ENCODE measurements around the gene GYPE.
"Not testable (repeated sequence)": the region's sequence is repeated elsewhere in the genome, so short reads cannot be mapped to it uniquely, and the experiment has no call there.

Gene GYPE

DNA sequence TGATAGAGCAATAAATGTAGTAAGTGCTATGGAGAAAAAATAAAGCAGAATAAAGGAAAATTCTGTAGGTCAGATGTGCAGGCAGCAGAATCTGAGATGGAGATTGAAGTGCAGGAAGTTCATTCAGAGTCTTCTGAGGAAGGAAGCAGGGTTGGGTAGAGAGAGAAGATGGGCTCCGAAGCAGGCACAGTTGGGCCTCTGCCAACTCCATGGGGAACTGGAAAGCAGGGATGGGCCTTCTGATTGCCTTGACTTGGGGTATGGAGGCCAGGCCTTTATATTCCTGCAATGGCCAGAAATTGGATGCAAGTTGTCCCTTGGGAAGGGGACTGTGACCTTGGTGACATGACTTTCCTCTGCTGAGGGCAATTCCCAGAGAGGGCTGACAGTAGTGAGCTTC is 42.6 kb downstream of the GYPE start:
- DNase-seq, result not testable (repeated sequence)

GRCh38 chr4:143858456-143858855 is 46.9 kb downstream of the GYPE start:
- no peak for DNase-seq

GRCh38 chr4:143857391-143858336 is 47.7 kb downstream of the GYPE start:
- not testable (repeated sequence) for DNase-seq

- DNase-seq, result not testable (repeated sequence)
Observed at GRCh38 chr4:143856017-143856557, 49.3 kb downstream of the GYPE start.

DNA sequence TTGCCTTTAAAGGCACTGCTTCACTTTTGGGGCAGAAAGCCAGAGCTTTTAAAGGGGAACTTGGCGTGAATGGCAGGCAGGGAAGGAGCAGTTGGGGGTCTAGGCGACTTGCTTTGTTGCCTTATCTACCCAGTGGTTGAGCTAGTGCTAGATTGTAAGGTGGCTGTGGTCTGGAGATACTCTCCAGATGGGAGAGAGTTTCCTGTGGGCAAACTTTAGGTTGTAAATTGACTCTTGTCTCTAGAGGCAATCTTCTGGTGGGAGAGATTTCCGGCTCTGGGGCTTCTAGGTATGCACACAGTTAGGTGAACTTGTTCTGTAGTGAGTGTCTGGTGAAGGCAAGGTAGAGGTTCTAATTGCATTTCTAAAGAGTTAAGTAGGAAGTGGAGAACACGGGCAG is 50.7 kb downstream of the GYPE start:
- DNase-seq, result not testable (repeated sequence)

- DNase-seq, result not testable (repeated sequence)
Observed at GRCh38 chr4:143849296-143849695, 56.1 kb downstream of the GYPE start.

DNA sequence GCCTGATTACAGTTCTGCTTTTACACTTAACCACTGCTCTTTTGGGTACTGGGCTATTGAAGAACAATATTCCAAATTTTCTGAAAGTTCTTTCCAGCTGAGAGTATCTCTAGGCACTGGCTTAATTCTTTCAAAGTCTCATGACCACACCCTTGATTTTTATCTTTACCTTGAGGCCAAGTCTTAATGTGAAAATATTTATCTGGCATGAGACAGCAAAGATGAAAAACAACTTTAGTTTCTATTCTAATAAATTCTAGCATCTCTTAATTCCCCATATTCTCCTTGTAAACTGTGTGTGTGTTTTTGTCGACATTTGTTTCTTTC is 61.9 kb downstream of the GYPE start:
- not testable (repeated sequence) for DNase-seq

GRCh38 chr4:143842624-143843505 is 62.5 kb downstream of the GYPE start:
- not testable (repeated sequence) for DNase-seq

DNA sequence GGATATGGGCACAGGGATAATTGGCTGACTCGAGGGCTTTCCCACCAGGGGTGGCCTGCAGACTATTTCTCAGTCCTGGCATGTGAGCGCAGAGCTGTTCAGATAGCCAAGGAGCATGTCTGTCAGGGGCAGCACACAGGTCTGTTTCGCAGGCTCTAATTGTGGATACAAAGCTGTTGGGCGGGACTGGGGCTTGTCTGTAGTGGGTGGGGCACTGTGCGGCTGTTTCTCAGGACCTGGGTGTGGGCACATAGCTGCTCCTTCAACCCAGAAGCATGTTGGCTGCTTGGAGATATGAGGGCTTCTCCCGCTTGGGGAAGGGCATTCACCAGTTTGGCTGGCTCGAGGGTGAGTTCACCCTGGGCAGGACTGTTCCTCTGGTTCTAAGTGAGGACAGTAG is 65.9 kb downstream of the GYPE start:
- not testable (repeated sequence) for DNase-seq

- DNase-seq, result not testable (repeated sequence)
Observed at GRCh38 chr4:143834196-143834595, 71.2 kb downstream of the GYPE start.

GRCh38 chr4:143833676-143834075 is 71.7 kb downstream of the GYPE start:
- DNase-seq, result not testable (repeated sequence)

- DNase-seq, result not testable (repeated sequence)
Observed at GRCh38 chr4:143830576-143830975, 74.8 kb downstream of the GYPE start.

DNA sequence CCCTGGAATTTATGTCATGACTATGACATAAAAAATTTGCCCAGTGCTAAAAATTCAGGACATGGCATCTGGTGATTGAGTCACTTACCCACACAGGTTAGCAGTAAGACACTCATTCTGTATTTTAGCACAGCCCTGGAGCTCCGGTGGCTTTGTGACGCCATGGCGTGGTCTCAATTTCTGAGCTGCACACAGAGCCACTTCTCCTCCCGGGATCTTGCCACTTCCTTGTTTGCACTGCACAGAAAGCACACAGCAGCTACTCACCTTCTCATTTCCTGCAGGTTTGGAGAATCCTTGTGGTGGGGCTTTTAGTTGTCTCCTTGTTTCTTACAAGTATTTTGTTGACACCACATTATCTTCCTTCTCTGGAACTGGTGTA is 76.1 kb downstream of the GYPE start:
- not testable (repeated sequence) for DNase-seq

All from T-helper 1 cell (primary cell).